ENCODE data around the gene SCARB2. TPM values are rescaled to one million over a fixed set of nuclear protein-coding genes. Genes with fewer than 3 reads are reported as not detected.

SCARB2 gene
- total and polyA plus RNA-seq, 2 experiments from 2014 or later, result 131 to 246 TPM

DNA sequence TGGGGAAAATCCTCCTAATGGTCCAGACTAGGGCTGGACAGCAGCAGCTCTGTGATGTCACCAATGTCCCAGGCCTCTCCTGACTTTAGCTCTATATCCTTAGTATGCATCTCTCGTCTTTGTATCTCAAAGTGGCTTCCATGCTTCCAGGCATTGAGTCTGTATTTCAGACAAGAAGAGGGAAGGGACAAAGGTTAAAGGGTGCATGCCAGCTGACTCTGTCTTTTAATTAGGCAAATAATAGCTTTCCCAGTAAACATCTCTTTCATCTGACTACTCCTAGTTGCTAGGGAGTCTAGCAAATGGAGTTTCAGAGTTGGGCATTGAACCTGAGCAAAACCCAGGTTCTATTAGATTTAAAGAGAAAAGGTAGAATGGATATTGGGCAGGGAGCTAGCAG lies 43.3 kb upstream of the SCARB2 start:
- H2AFZ ChIP-seq, result no peak overlapping the region
- TF ChIP-seq EZH2phosphoT487 (IDR thresholded peaks at IDR 0.05; ENCODE audit: low read depth, severe bottlenecking, unreplicated experiment), result no peak
- TF ChIP-seq, protein P1, sequence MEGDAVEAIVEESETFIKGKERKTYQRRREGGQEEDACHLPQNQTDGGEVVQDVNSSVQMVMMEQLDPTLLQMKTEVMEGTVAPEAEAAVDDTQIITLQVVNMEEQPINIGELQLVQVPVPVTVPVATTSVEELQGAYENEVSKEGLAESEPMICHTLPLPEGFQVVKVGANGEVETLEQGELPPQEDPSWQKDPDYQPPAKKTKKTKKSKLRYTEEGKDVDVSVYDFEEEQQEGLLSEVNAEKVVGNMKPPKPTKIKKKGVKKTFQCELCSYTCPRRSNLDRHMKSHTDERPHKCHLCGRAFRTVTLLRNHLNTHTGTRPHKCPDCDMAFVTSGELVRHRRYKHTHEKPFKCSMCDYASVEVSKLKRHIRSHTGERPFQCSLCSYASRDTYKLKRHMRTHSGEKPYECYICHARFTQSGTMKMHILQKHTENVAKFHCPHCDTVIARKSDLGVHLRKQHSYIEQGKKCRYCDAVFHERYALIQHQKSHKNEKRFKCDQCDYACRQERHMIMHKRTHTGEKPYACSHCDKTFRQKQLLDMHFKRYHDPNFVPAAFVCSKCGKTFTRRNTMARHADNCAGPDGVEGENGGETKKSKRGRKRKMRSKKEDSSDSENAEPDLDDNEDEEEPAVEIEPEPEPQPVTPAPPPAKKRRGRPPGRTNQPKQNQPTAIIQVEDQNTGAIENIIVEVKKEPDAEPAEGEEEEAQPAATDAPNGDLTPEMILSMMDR (IDR thresholded peaks at IDR 0.05; ENCODE audit: poor library complexity), result no peak
- no peak for TF ChIP-seq EZH2 (IDR thresholded peaks at IDR 0.05; ENCODE audit: borderline replicate concordance)
- no peak for DNase-seq (ENCODE audit: low spot score)
- no peaks in the 10 kb centered on the region for H3K9me3 ChIP-seq (ENCODE audit: low read depth)
- H3K36me3 ChIP-seq (replicated peaks; ENCODE audit: insufficient read depth, low read depth), result no peaks in the 10 kb centered on the region
- no peaks in the 10 kb centered on the region for H3K79me2 ChIP-seq
- H4K20me1 ChIP-seq (ENCODE audit: insufficient read depth, poor library complexity, severe bottlenecking), result no peaks in the 10 kb centered on the region
- H3K4me1 ChIP-seq (ENCODE audit: insufficient read depth), result no peaks in the 10 kb centered on the region
- no peak overlapping the region for H3K4me2 ChIP-seq
- no peak overlapping the region for H3K4me3 ChIP-seq
- WGBS (ENCODE audit: low lambda C conversion rate, missing lambda C conversion rate), result 68% methylated on average over 1 of the region's 1 CpG
- peaks cover 4% of the 10 kb centered on the region for H3K27me3 ChIP-seq
- no peaks in the 10 kb centered on the region for H3K9me2 ChIP-seq (replicated peaks; ENCODE audit: insufficient read depth)
- no peak overlapping the region for H3K27ac ChIP-seq

- Histone ChIP-seq H3K4me1 (ENCODE audit: insufficient read depth) (no peaks in the 10 kb centered on the region), H3K4me3 (no peak overlapping the region), H2AFZ (no peak overlapping the region), H3K4me2 (no peak overlapping the region), H3K79me2 (no peaks in the 10 kb centered on the region), H3K27ac (no peak overlapping the region), H3K36me3 (replicated peaks; ENCODE audit: insufficient read depth, low read depth) (no peaks in the 10 kb centered on the region), H4K20me1 (ENCODE audit: insufficient read depth, poor library complexity, severe bottlenecking) (no peaks in the 10 kb centered on the region), H3K27me3 (peaks cover 4% of the 10 kb centered on the region), H3K9me2 (replicated peaks; ENCODE audit: insufficient read depth) (no peaks in the 10 kb centered on the region), H3K9me3 (ENCODE audit: low read depth) (no peaks in the 10 kb centered on the region)
- no peak for DNase-seq (ENCODE audit: low spot score)
- 92% methylated on average over 6 of the region's 6 CpGs for WGBS (ENCODE audit: low lambda C conversion rate, missing lambda C conversion rate)
- TF ChIP-seq EZH2phosphoT487 (IDR thresholded peaks at IDR 0.05; ENCODE audit: low read depth, severe bottlenecking, unreplicated experiment), result no peak
- TF ChIP-seq EZH2 (IDR thresholded peaks at IDR 0.05; ENCODE audit: borderline replicate concordance), result no peak
- TF ChIP-seq, protein P1 (IDR thresholded peaks at IDR 0.05; ENCODE audit: poor library complexity), result no peak
Measured at GRCh38 chr4:76256032-76256431, 42.4 kb upstream of the SCARB2 start.

DNA sequence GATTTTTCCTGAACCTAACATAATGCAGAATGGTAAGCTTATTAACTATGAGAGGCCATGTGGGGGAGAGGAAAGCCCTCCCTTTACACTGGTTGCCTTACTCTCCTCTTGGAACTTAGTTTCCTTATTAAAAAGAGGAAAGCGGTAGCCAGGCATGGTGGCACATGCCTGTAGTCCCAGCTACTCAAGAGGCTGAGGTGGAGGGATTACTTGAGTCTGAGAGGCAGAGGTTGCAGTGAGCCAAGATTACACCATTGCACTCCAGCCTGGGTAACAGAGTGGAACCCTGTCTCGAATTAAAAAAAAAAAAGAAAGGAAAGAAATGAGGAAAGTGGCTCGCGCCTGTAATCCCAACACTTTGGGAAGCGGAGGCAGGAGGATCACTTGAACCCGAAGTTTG lies 39.9 kb upstream of the SCARB2 start:
- no peak overlapping the region for H2AFZ ChIP-seq
- peaks cover 4% of the 10 kb centered on the region for H3K4me1 ChIP-seq (ENCODE audit: insufficient read depth)
- no peaks in the 10 kb centered on the region for H3K9me2 ChIP-seq (replicated peaks; ENCODE audit: insufficient read depth)
- no peak for DNase-seq (ENCODE audit: low spot score)
- H3K79me2 ChIP-seq, result no peaks in the 10 kb centered on the region
- TF ChIP-seq, protein P1 (IDR thresholded peaks at IDR 0.05; ENCODE audit: poor library complexity), result no peak
- TF ChIP-seq EZH2phosphoT487 (IDR thresholded peaks at IDR 0.05; ENCODE audit: low read depth, severe bottlenecking, unreplicated experiment) (no peak), EZH2 (IDR thresholded peaks at IDR 0.05; ENCODE audit: borderline replicate concordance) (no peak)
- no peaks in the 10 kb centered on the region for H3K9me3 ChIP-seq (ENCODE audit: low read depth)
- peaks cover 4% of the 10 kb centered on the region for H3K27me3 ChIP-seq
- H3K36me3 ChIP-seq (replicated peaks; ENCODE audit: insufficient read depth, low read depth), result no peaks in the 10 kb centered on the region
- no peak overlapping the region for H3K27ac ChIP-seq
- no peak overlapping the region for H3K4me2 ChIP-seq
- no peak overlapping the region for H3K4me3 ChIP-seq
- WGBS (ENCODE audit: low lambda C conversion rate, missing lambda C conversion rate), result 94% methylated on average over 6 of the region's 6 CpGs
- H4K20me1 ChIP-seq (ENCODE audit: insufficient read depth, poor library complexity, severe bottlenecking), result no peaks in the 10 kb centered on the region

DNA sequence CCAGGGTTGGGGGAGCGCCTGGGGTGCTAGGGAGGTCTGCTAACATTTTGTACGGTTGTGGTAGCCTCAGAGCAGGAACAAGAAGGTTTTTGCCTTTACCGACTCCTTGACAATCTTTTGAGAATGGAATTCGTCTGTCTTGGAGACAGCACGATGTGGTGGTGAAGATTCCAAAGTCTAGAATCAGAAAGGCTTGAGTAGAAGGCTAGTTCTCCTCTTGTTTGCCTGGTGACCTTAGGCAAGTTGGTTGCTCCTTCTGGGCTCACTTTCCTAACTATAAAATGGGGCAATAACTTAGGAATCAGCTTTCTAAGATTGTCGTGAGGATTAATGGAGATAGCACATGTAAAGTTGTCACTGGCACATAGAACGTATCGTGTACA lies 38.6 kb upstream of the SCARB2 start:
- no peaks in the 10 kb centered on the region for H3K9me2 ChIP-seq (replicated peaks; ENCODE audit: insufficient read depth)
- no peaks in the 10 kb centered on the region for H3K36me3 ChIP-seq (replicated peaks; ENCODE audit: insufficient read depth, low read depth)
- no peaks in the 10 kb centered on the region for H3K79me2 ChIP-seq
- peaks cover 4% of the 10 kb centered on the region for H3K4me1 ChIP-seq (ENCODE audit: insufficient read depth)
- H3K27me3 ChIP-seq, result peaks cover 4% of the 10 kb centered on the region
- H3K4me2 ChIP-seq, result peak overlapping the region; percentile 85
- H4K20me1 ChIP-seq (ENCODE audit: insufficient read depth, poor library complexity, severe bottlenecking), result no peaks in the 10 kb centered on the region
- peak overlapping the region; percentile 47 for H3K4me3 ChIP-seq
- peak overlapping the region; percentile 52 for H3K27ac ChIP-seq
- H2AFZ ChIP-seq, result peak overlapping the region; percentile 43
- DNase-seq (ENCODE audit: low spot score), result no peak
- 85% methylated on average over 8 of the region's 8 CpGs for WGBS (ENCODE audit: low lambda C conversion rate, missing lambda C conversion rate)
- TF ChIP-seq, protein P1 (IDR thresholded peaks at IDR 0.05; ENCODE audit: poor library complexity), result no peak
- no peak for TF ChIP-seq EZH2 (IDR thresholded peaks at IDR 0.05; ENCODE audit: borderline replicate concordance)
- no peak for TF ChIP-seq EZH2phosphoT487 (IDR thresholded peaks at IDR 0.05; ENCODE audit: low read depth, severe bottlenecking, unreplicated experiment)
- no peaks in the 10 kb centered on the region for H3K9me3 ChIP-seq (ENCODE audit: low read depth)
